H1 (cell line): ENCODE measurements around the gene CFAP20.

Experiments used
- TF ChIP-seq, protein P1 (sequence below): IDR thresholded peaks from 2 replicates; pipeline ENCODE4 v1.6.1; 2011; ENCODE audit warnings: low read depth, mild to moderate bottlenecking, low read length; ENCODE audit not compliant: insufficient read depth
- TF ChIP-seq, protein P2 (sequence below), 3 experiments: IDR thresholded peaks; 1 replicate in 2 of 3; 2 replicates in 1 of 3; pipeline versions ENCODE4 v1.5.1 to v1.6.1; 2011; ENCODE audit warnings: low read length in 3 of 3, mild to moderate bottlenecking in 3 of 3, inconsistent platforms in 2 of 3, low read depth in 1 of 3, moderate library complexity in 1 of 3; ENCODE audit not compliant: insufficient read depth in 1 of 3; ENCODE audit errors: control extremely low read depth in 1 of 3

DNA sequence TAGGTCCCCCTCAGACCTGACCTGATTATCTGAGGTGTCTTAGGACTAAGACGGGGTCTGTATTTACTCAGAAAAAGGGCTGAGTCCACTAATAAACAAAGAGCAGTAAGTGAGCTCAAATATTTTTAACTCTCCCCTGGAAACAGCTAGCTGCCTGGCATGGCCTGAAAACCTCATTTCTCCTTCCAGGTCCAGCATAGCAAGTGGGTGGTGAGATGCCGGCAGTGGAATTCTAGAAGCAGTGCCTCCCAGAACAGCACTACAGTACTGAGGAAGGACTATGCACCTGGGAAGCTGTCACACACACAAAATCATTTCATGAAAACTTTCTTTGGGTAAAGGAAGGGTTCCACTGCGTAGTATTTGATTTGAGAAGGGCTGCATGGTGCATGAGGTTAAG lies 29.5 kb upstream of the CFAP20 start:
- TF ChIP-seq, protein P1, sequence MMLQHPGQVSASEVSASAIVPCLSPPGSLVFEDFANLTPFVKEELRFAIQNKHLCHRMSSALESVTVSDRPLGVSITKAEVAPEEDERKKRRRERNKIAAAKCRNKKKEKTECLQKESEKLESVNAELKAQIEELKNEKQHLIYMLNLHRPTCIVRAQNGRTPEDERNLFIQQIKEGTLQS, result no peak
- TF ChIP-seq, protein P2, sequence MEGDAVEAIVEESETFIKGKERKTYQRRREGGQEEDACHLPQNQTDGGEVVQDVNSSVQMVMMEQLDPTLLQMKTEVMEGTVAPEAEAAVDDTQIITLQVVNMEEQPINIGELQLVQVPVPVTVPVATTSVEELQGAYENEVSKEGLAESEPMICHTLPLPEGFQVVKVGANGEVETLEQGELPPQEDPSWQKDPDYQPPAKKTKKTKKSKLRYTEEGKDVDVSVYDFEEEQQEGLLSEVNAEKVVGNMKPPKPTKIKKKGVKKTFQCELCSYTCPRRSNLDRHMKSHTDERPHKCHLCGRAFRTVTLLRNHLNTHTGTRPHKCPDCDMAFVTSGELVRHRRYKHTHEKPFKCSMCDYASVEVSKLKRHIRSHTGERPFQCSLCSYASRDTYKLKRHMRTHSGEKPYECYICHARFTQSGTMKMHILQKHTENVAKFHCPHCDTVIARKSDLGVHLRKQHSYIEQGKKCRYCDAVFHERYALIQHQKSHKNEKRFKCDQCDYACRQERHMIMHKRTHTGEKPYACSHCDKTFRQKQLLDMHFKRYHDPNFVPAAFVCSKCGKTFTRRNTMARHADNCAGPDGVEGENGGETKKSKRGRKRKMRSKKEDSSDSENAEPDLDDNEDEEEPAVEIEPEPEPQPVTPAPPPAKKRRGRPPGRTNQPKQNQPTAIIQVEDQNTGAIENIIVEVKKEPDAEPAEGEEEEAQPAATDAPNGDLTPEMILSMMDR (IDR thresholded peaks at IDR 0.05; ENCODE audit: control extremely low read depth in 1 of 3, insufficient read depth in 1 of 3, low read depth in 1 of 3, low read length in 3 of 3), result no peak
